Caco-2 (cell line): ENCODE measurements around the gene MTFMT. TPM values are rescaled to one million over a fixed set of nuclear protein-coding genes. Genes with fewer than 3 reads are reported as not detected.

ENCODE experiments used
- BruUV-seq: library from RNA; stranded (reverse); fragments of 400-500 nt; replicated peaks from 2 replicates; lab custom pipeline; 2021; lab: Mats Ljungman, UMichigan
- CTCF ChIA-PET: fragments of 300-600 bp; sonication (Branson Sonifier 250); formaldehyde crosslinking; loops from one replicate; lab custom pipeline; 2022; ENCODE audit warnings: antibody characterized with exemption; lab: Charles Lee
- POLR2A ChIA-PET: fragments of 300-600 bp; sonication (Branson Sonifier 250); formaldehyde crosslinking; loops from one replicate; lab custom pipeline; 2022; ENCODE audit warnings: antibody characterized with exemption; lab: Charles Lee
- DNase-seq, 2 experiments: peaks; one replicate each; pipeline versions ENCODE4 v3.0.0 to v3.0.0-alpha.2; 2020 to 2022
- H3K27me3 ChIP-seq: replicated peaks from 2 replicates; pipeline ENCODE4 v1.6.0; 2011; ENCODE audit warnings: low read length; ENCODE audit not compliant: control insufficient read depth, insufficient read depth
- H3K36me3 ChIP-seq: 2 replicates; pipeline ENCODE4 v1.5.1; 2011; ENCODE audit warnings: low read length; ENCODE audit not compliant: control insufficient read depth, insufficient read depth
- H3K4me1 ChIP-seq: fragments of 250-450 bp; sonication (Bioruptor Pico); 2 replicates; pipeline ENCODE4 v1.5.1; 2020; ENCODE audit warnings: mild to moderate bottlenecking
- H3K4me3 ChIP-seq: 2 replicates; pipeline ENCODE4 v1.5.1; 2011; ENCODE audit warnings: low read depth, mild to moderate bottlenecking, control low read depth, low read length
- H3K9me3 ChIP-seq: fragments of 250-450 bp; sonication (Bioruptor Pico); 2 replicates; pipeline ENCODE4 v1.5.1; 2020; ENCODE audit warnings: mild to moderate bottlenecking, moderate library complexity
- H3K27ac Mint-ChIP-seq: one replicate; pipeline ENCODE4 v1.8.0; 2022; ENCODE audit warnings: mixed read lengths; ENCODE audit not compliant: unreplicated experiment
- H3K27me3 Mint-ChIP-seq: one replicate; pipeline ENCODE4 v1.8.0; 2022; ENCODE audit warnings: mixed read lengths; ENCODE audit not compliant: insufficient read depth, unreplicated experiment
- H3K36me3 Mint-ChIP-seq: one replicate; pipeline ENCODE4 v1.8.0; 2022; ENCODE audit warnings: mild to moderate bottlenecking, mixed read lengths; ENCODE audit not compliant: insufficient read depth, unreplicated experiment
- H3K4me1 Mint-ChIP-seq: one replicate; pipeline ENCODE4 v1.8.0; 2022; ENCODE audit warnings: low read depth, mixed read lengths; ENCODE audit not compliant: unreplicated experiment
- H3K4me3 Mint-ChIP-seq: one replicate; pipeline ENCODE4 v1.8.0; 2022; ENCODE audit warnings: mild to moderate bottlenecking, moderate library complexity, mixed read lengths; ENCODE audit not compliant: unreplicated experiment
- H3K9me3 Mint-ChIP-seq: one replicate; pipeline ENCODE4 v1.8.0; 2022; ENCODE audit warnings: mixed read lengths; ENCODE audit not compliant: unreplicated experiment
- CTCF ChIP-seq, 2 experiments: fragments of 200-600 bp in 1 of 2; IDR thresholded peaks; 1 replicate in 1 of 2; 2 replicates in 1 of 2; pipeline versions ENCODE4 v1.5.1 to v1.8.0; 2011 to 2022; ENCODE audit warnings: antibody characterized with exemption in 1 of 2, control low read depth in 1 of 2, inconsistent platforms in 1 of 2, low read depth in 1 of 2, low read length in 1 of 2, mild to moderate bottlenecking in 1 of 2, moderate library complexity in 1 of 2; ENCODE audit not compliant: insufficient read depth in 1 of 2, severe bottlenecking in 1 of 2, unreplicated experiment in 1 of 2
- intact Hi-C: fragments of 100-400 bp; cut with micrococcal nuclease; formaldehyde crosslinking; loops from one replicate; pipeline ENCODE4 v1.10.0; 2022; ENCODE audit not compliant: unreplicated experiment
- total RNA-seq: library from RNA; stranded (reverse); gene quantifications from 2 replicates; pipeline ENCODE4 v1.2.3, GENCODE V29; 2022

The MTFMT gene
- total RNA-seq, 1 experiment from 2014 or later, result 24.7 TPM

GRCh38 chr15:64951777-64952418 is 77.5 kb downstream of the MTFMT start:
- H3K27me3 ChIP-seq, result no peaks in the 10 kb centered on the region
- no peak overlapping the region for H3K4me3 ChIP-seq
- no TSS peak for BruUV-seq
- intact Hi-C loops, result no loop called here
- Mint-ChIP-seq H3K27me3 (no peaks in the 10 kb centered on the region), H3K27ac (no peak overlapping the region), H3K4me3 (no peak overlapping the region), H3K9me3 (peaks cover 44% of the 10 kb centered on the region), H3K36me3 (peaks cover 14% of the 10 kb centered on the region), H3K4me1 (peaks cover 24% of the 10 kb centered on the region)
- DNase-seq, result no peak
- no peaks in the 10 kb centered on the region for H3K4me1 ChIP-seq
- H3K9me3 ChIP-seq, result no peaks in the 10 kb centered on the region
- POLR2A ChIA-PET, result no interaction called here
- CTCF ChIA-PET, result no interaction called here
- TF ChIP-seq CTCF (IDR thresholded peaks at IDR 0.05; ENCODE audit: insufficient read depth in 1 of 2, low read depth in 1 of 2, low read length in 1 of 2, severe bottlenecking in 1 of 2, unreplicated experiment in 1 of 2), result no peak
- no peaks in the 10 kb centered on the region for H3K36me3 ChIP-seq

Other genes starting within 250 kb of the MTFMT start
- 45.8 and 47.9 TPM in 2 replicates for gene PIF1, start 204.0 kb downstream of the MTFMT start, total RNA-seq
- 4.5 and 4.9 TPM in 2 replicates for gene PLEKHO2, start 187.7 kb downstream of the MTFMT start, total RNA-seq
- 1.3 and 1.6 TPM in 2 replicates for gene ANKDD1A, start 117.7 kb downstream of the MTFMT start, total RNA-seq
- 69.4 and 72.9 TPM in 2 replicates for gene SPG21, start 39.7 kb downstream of the MTFMT start, total RNA-seq
- 15.4 and 17.1 TPM in 2 replicates for gene SLC51B, start 15.7 kb upstream of the MTFMT start, total RNA-seq
- gene RASL12, start 38.4 kb upstream of the MTFMT start, total RNA-seq, result 6.0 and 6.4 TPM in 2 replicates
- gene KBTBD13, start 47.1 kb upstream of the MTFMT start, total RNA-seq, result not detected in 2 replicates
- 2.2 and 2.7 TPM in 2 replicates for gene UBAP1L, start 85.6 kb upstream of the MTFMT start, total RNA-seq
- 26.2 and 32.6 TPM in 2 replicates for gene PDCD7, start 104.2 kb upstream of the MTFMT start, total RNA-seq
- 51.4 and 59.4 TPM in 2 replicates for gene CLPX, start 155.7 kb upstream of the MTFMT start, total RNA-seq
- not detected in 2 replicates for gene CILP, start 181.8 kb upstream of the MTFMT start, total RNA-seq